Stomach (tissue), 4 donors: ENCODE results near the gene VPS37C.

Experiments used
- POLR2A ChIP-seq, 4 donors: fragments of 450-650 bp; IDR thresholded peaks; one replicate each; pipeline ENCODE4 v1.6.1; 2016; ENCODE audit warnings: antibody characterized with exemption in 4 of 4, control low read depth in 2 of 4, mild to moderate bottlenecking in 1 of 4, moderate library complexity in 1 of 4
- POLR2AphosphoS5 ChIP-seq, 3 donors: sonication (generic); formaldehyde crosslinking; IDR thresholded peaks; one replicate each; pipeline ENCODE4 v1.6.1; 2016; ENCODE audit warnings: antibody characterized with exemption in 3 of 3

- no peak for TF ChIP-seq POLR2A (IDR thresholded peaks at IDR 0.05)
- TF ChIP-seq POLR2AphosphoS5 (IDR thresholded peaks at IDR 0.05), result no peak
Measured at GRCh38 chr11:61107888-61108287, 53.3 kb downstream of the VPS37C start.
